WERI-Rb-1 (cell line): Measurements from ENCODE around the gene UGDH.
A peak's percentile ranks its signal among the peaks of the same experiment; 100 is the strongest.

Experiments
- DNase-seq: peaks from one replicate; pipeline ENCODE4 v3.0.0-alpha.2; 2020
- H3K27ac ChIP-seq: fragments of 250-450 bp; sonication (Bioruptor Pico); 2 replicates; pipeline ENCODE4 v1.5.1; 2020; ENCODE audit warnings: mild to moderate bottlenecking, moderate library complexity
- H3K27me3 ChIP-seq: fragments of 250-450 bp; sonication (Bioruptor Pico); 2 replicates; pipeline ENCODE4 v1.5.1; 2021; ENCODE audit warnings: mild to moderate bottlenecking, low read depth, moderate library complexity; ENCODE audit not compliant: insufficient read depth, severe bottlenecking
- H3K36me3 ChIP-seq: fragments of 250-450 bp; sonication (Bioruptor Pico); 2 replicates; pipeline ENCODE4 v1.5.1; 2020; ENCODE audit warnings: mild to moderate bottlenecking, moderate library complexity
- H3K4me3 ChIP-seq: 2 replicates; pipeline ENCODE4 v1.5.1; 2011; ENCODE audit warnings: low read depth, mild to moderate bottlenecking, control low read depth, low read length
- H3K9me3 ChIP-seq: fragments of 250-450 bp; sonication (Bioruptor Pico); 2 replicates; pipeline ENCODE4 v1.5.1; 2021; ENCODE audit warnings: mild to moderate bottlenecking, moderate library complexity; ENCODE audit not compliant: severe bottlenecking
- TF ChIP-seq, protein P1 (sequence below): IDR thresholded peaks from 2 replicates; pipeline ENCODE4 v1.5.1; 2011; ENCODE audit warnings: low read depth, mild to moderate bottlenecking, control low read depth, inconsistent platforms, low read length

The UGDH gene

DNA sequence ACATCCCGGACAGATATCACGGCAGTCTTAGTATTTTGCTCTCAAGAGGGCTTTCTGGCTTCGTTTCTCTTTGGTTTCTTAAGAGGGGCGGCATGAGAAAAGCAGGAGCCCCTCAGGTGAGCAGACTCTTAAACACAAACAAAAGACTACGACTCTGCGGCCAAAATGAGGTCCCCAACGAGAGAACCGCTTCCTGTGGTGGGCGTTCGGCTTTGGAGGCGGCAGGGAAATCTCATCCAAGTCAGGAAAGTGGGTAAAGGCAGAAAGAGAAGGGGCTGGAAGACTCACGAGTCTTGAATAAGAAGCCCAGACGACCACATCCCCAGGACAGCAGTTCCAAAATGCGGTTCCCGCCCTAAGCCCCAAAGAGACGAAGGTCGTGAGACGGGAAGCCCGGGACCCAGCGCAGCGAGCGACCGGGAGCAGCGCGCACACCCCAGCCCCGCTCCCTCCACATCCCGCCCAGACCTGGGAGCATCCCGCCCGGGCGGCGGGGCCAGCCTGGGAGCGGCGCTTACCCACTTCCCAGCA lies 409 bp downstream of the UGDH start:
- H3K27ac ChIP-seq, result peak overlapping the region; percentile 87
- DNase-seq, result no peak

DNA sequence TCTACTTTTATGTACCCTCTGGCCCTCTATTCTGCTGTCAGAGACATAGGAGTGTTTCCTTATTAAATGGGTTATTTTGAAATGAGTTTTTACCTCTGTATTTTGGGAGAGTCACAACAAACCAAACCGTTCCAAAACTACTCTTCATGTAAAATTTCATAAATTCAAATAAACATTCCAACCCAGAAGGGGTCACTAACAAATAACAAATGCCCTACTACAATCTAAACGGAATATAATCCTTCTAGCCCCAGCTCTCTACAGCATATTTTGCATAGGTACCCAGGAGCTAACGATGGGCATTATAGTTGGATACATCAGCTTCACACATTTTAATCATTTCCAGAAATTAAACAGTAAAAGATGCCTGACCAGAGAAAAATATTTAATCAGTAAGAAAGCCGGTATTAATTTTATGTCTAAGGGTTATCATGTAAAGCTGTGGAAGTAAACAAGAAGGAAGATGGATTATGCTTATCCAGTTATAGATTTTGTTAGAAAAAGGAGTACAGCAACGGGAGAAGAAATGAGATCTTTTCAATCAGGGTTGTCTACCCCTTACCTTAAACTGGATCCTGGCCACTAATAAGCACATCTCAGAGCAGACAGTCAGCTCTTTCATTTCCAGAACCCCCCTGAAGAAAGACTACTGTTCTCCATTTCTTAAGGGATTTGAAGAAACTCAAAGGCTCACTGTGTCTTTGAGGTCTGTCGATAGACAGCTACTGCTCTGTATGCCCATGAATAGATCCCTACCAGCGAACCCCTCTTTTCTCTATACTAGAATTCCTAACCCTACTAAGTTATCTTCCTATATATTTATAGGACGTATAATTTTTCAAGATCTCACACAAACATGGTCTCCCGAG lies 1.2 kb downstream of the UGDH start:
- no peak for DNase-seq
- TF ChIP-seq, protein P1, sequence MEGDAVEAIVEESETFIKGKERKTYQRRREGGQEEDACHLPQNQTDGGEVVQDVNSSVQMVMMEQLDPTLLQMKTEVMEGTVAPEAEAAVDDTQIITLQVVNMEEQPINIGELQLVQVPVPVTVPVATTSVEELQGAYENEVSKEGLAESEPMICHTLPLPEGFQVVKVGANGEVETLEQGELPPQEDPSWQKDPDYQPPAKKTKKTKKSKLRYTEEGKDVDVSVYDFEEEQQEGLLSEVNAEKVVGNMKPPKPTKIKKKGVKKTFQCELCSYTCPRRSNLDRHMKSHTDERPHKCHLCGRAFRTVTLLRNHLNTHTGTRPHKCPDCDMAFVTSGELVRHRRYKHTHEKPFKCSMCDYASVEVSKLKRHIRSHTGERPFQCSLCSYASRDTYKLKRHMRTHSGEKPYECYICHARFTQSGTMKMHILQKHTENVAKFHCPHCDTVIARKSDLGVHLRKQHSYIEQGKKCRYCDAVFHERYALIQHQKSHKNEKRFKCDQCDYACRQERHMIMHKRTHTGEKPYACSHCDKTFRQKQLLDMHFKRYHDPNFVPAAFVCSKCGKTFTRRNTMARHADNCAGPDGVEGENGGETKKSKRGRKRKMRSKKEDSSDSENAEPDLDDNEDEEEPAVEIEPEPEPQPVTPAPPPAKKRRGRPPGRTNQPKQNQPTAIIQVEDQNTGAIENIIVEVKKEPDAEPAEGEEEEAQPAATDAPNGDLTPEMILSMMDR, result no peak
- Histone ChIP-seq H3K9me3 (peaks cover 4% of the 10 kb centered on the region), H3K36me3 (peaks cover 14% of the 10 kb centered on the region), H3K27me3 (no peaks in the 10 kb centered on the region), H3K27ac (peak overlapping the region; percentile 87), H3K4me3 (peak overlapping the region; percentile 79)

More for the DNA sequence above, 409 bp downstream of the UGDH start:
- H3K27me3 ChIP-seq, result no peaks in the 10 kb centered on the region
- TF ChIP-seq, protein P1, result no peak
- peak overlapping the region; percentile 79 for H3K4me3 ChIP-seq
- H3K9me3 ChIP-seq, result peaks cover 4% of the 10 kb centered on the region
- H3K36me3 ChIP-seq, result peaks cover 15% of the 10 kb centered on the region

DNA sequence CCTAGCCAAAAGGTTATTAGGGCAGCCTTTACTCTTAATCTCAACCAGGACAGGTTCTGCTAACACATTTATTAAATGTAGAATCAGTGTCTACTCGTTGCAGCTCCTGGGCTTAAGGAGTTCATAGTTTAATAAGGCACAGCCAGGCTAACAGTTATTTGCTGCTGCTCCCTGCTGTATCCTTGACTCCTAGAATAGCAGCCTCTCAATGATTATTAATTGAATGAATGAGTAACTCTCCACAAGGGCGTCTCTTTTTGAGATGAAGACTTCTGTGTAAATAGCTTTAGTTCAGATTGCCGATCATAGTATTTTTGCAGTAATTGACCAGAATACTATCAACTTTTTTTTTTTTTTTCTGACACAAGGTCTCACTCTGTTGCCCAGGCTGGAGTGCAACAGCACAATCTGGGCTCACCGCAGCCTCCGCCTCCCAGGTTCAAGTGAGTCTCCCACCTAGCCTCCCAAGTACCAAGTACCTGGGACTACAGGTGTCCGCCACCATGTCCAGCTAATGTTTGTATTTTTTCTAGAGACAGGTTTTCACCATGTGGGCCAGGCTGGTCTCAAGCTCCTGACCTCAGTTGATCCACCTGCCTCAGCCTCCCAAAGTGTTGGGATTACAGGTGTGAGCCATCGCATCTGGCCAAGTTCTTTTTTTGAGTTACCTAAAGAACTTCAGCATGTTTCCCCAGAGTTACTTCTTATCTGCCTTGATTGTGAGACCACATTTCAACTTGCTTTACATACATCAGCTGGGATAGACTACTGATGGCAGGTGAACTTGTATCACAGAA lies 2.9 kb downstream of the UGDH start:
- no peak overlapping the region for H3K4me3 ChIP-seq
- H3K9me3 ChIP-seq, result no peaks in the 10 kb centered on the region
- no peak for DNase-seq
- no peaks in the 10 kb centered on the region for H3K27me3 ChIP-seq
- TF ChIP-seq, protein P1, result no peak
- no peak overlapping the region for H3K27ac ChIP-seq
- H3K36me3 ChIP-seq, result peaks cover 17% of the 10 kb centered on the region

DNA sequence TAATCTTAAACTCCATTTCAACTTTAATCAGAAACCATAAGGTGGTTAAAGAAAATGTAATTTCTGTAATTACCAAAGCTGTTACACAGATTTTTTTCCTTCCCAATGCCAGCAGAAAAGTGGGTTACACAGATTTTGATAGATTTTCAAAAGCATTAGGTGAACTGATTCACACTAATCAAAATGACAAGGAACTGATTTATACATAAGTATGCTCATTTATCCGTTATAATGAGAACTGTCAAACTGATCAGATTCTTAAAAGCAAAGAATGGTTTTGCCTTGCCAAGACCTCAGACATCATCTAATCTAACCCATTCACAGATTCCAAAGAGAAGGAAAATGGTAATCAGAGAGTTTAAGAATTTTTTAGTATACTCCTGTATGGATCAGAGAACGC lies 5.2 kb downstream of the UGDH start:
- DNase-seq, result no peak
- no peaks in the 10 kb centered on the region for H3K27me3 ChIP-seq
- no peak overlapping the region for H3K4me3 ChIP-seq
- no peaks in the 10 kb centered on the region for H3K9me3 ChIP-seq
- peaks cover 35% of the 10 kb centered on the region for H3K36me3 ChIP-seq
- H3K27ac ChIP-seq, result no peak overlapping the region
- TF ChIP-seq, protein P1, result no peak

DNA sequence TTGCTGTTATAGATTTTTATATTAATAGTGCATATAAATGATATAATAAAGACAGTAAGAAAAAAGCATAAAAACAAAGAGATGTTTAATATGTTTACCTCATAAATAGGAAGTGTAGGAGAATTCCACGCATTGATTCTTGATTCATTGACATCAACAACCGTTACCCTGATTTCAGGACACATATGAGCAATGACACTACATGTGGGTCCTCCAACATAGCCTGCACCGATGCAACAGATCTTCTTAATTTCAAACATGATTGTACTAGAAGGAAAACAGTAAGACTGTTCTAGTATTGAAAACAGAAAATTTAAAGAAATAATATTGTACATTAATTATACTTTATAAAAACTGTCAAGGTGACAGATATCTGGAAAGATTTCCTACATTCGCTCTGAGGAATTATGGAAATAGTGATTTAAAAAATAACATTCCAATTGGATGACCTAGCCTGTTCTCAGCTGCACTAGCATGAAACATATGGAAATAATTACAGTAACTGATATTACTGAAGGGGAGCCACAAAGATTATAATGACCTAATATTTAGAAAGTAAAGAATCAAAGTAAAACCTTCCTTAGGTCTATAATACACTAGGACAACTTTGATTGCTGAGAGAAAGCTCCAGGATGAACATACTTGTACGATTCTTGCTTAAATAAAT lies 5.9 kb downstream of the UGDH start:
- Histone ChIP-seq H3K9me3 (no peaks in the 10 kb centered on the region), H3K27me3 (no peaks in the 10 kb centered on the region), H3K27ac (no peak overlapping the region), H3K36me3 (peaks cover 33% of the 10 kb centered on the region), H3K4me3 (no peak overlapping the region)
- TF ChIP-seq, protein P1, result no peak
- DNase-seq, result no peak
